Activated naive CD8-positive, alpha-beta T cell treated with anti-CD3 and anti-CD28 coated beads, Interleukin-2, amount 50 U/mL, for 16 hours (primary cell): ENCODE results near the gene AR.
"Not testable (repeated sequence)": the region's sequence is repeated elsewhere in the genome, so short reads cannot be mapped to it uniquely, and the experiment has no call there.

Experiments
- DNase-seq: peaks from one replicate; pipeline ENCODE4 v3.0.0-alpha.2; 2020; ENCODE audit warnings: low read depth, low spot score

AR gene

DNA sequence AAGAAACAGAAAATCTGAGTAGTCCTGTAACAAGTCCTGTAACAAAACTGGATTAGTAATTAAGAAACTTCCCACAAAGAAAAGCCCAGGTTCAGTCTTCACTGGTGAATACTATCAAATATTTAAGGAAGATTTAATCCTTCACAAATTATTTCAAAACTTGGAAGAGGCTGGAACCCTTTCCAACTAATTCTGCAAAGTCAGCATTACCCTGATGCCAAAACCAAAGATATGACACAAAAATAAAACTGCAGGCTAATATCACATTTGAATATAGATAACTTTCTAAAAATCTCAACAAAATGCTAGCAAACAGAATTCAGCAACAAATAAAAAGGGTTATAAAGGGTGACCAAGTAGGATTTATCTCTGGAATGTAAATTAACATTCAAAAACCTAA is 80.5 kb downstream of the AR start:
- no peak for DNase-seq

DNA sequence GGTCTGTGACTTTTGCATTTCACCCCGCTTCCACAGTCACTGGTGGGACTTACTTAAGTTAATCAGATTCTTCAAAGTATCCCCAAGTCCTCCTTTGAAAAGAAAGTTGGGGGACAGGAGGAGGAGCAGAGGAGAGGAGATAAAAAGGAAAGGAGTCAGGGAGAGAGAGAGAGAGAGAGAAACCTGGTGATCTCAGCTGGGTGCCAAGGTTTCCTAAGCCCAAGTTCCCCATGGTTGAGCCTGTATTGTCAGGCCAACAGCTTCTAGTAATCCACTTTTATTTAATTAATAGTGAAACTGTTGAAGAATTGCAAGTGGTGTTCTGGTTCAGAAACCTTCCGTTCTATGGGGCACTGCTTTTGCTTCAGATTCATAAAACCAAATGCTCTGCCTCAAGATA is 91.6 kb downstream of the AR start:
- no peak for DNase-seq

DNA sequence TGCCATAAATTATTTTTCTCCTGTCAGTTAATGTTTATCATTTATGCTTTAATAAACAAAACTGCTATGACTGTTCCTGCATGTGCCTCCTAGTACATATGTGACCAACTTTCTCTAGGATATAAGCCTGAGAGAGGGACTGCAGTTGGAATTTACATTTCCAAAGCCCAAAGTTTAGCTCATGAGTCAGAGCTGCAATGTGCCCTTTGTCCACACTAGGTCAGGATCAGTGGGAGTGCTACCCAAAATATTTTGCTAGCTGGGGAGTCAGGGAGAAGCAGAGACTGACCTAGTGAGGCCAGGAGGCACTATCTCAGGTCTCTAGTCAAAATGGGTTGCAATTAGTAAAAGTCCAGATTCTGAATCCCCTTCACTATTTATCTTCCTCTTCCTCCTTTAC is 92.7 kb downstream of the AR start:
- no peak for DNase-seq

DNA sequence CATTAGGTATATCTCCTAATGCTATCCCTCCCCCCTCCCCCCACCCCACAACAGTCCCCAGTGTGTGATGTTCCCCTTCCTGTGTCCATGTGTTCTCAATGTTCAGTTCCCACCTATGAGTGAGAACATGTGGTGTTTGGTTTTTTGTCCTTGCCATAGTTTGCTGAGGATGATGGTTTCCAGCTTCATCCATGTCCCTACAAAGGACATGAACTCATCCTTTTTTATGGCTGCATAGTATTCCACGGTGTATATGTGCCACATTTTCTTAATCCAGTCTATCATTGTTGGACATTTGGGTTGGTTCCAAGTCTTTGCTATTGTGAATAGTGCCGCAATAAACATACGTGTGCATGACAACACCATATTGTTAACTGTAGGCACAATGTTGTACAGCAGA is 93.5 kb downstream of the AR start:
- not testable (repeated sequence) for DNase-seq

DNA sequence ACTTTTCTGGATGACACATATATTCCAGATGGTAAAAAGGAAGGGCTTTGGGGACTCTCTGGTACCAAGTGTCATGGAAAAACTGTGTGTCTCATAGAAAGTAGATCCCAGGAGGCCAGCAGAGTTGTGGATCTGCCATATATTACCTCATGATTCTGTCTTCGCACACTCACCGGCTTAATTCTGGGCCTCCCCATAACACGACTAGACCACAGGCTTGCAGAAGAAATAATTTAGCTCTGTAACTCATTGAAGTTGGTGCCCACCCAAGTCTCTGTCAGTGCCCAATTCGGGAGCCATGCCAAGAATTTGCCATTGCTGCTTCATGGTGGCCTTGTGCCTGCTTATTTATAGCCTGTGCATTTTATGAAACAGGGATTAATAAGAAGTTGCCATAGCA is 104.5 kb downstream of the AR start:
- no peak for DNase-seq

DNA sequence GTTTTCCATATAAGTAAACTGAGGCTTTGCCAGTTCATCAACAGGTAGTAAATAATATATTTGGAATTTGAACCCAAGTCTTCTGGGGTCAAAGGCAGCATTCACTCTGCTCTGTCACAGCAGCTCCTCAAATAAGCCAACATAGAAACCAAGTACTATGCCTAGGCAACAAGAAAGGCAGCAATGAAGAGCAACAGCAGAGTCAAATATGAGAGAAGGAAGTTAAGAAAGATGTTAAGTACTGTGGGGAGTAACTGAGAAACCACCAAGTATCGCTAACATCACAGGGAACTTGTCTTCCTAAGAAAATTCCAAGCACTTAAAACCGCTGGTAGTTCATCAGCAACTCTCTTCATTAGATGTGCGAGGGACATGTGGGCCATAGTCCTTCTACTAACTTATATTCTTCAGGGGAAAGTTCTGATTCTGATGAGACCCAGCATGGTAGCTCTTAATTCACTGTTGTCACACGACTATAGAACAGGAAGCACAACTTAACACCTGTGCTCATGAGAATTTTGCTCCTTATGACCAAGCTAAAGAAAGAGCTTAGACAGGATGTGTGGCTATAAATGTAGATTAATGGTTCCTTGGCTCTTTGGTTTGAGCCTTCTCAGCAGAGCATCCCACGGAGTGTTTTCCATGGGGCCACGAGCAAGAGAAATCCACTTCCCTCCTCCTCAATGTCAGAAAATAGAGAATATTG is 107.8 kb downstream of the AR start:
- no peak for DNase-seq

DNA sequence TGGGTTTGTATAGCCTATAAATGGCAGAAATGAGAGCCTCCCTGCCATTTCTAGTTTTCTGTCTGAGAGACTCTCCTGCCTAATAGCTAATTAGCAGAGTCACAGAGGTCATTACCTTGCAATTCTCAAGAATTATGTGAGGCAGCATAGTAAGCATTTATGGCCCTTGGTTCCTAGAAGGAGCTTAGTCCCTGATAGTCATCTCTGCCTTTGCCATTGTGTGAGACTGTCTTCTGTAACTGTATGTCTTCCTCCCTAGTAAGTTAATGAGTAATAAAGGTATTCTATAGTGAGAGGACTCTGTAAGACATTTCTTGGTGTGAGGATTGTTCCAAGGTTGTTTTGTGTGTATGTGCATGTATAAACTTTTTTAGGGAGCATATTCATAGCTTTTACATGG is 108.7 kb downstream of the AR start:
- no peak for DNase-seq

DNA sequence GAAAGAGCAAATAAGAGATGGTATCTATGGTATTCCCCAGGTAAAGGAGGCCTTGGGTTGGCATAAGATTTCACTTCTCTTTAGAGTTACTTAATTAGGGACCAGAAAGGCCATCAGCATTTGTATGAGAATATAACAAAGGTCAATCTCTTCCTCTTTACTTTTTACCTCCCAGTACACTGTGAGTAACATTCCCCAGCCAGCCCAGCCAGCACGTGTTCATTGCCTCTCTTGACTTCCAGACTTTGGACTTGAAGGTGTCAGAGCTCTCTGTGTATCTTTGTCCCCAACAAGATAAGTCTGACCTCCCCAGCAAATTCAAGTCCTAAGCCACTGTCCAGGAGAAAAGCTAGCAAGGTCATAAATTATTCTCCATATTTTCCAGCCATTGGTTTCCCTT is 110.5 kb downstream of the AR start:
- no peak for DNase-seq

DNA sequence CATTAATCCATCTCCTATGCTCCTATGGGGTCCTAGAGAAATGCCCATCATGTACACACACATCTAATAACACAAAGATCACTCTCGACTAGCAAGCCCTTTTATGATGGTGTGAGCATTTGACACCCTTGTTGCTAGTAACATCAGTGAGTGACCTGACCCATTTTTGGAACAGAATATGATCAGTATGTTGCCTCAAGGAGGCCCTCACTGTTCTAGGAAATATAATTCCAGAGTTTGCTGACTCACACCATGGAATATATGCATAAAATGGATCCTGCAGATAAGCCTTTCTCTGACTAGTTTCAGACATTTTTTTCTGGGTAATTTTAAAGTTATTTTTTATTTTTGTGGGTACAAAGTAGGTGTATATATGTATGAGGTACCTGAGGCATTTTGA is 121.8 kb downstream of the AR start:
- no peak for DNase-seq

DNA sequence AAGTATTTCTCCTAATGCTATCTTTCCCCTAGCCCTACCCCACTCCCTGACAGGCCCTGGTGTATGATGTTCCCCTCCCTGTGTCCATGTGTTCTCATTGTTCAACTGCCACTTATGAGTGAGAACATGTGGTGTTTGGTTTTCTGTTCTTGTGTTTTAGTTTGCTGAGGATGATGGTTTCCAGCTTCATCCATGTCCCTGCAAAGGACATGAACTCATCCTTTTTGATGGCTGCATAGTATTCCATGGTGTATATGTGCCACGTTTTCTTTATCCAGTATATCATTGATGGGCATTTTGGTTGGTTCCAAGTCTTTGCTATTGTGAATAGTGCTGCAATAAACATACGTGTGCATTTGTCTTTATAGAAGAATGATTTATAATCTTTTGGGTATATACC is 126.9 kb downstream of the AR start:
- DNase-seq, result not testable (repeated sequence)

DNA sequence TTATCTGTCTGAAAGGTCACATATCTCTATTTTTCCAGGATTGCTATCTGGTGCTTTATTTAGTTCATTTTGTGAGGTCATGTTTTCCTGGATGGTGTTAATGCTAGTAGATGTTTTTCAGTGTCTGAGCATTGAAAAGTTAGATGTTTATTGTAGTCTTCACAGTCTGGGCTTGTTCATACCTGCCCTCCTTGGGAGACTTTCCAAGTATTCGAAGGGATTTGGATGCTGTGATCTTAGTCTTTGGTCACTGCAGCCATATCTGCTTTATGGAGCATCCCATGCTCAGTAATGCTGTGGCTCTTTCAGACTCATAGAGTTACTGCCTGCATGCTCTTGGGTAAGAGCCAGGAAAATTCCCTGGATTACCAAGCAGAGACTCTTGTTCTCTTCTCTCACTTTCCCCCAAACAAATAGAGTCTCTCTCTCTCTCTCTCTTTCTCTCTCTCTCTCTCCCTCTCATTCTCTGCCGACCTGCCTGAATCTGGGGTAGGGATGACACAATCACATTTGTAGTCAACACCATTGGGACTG is 130.0 kb downstream of the AR start:
- no peak for DNase-seq

DNA sequence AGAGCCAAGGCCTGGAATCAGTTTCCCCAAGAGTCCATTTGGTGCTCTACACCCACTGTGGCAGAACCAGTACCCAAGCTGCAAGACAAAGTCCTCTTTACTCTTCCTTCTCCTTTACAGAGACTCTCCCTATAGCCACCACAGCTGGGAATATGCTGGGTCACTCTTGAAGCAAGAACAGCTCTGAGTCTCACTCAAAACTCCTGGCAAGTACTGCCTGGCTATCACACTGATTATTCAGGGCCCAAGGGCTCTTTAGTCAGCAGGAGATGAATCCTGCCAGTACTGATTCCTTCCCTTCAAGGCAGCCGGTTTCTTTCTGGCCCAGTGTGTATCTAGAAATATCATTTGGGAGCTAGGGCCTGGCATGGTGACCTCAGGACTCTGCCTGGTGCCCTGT is 130.9 kb downstream of the AR start:
- DNase-seq, result no peak

DNA sequence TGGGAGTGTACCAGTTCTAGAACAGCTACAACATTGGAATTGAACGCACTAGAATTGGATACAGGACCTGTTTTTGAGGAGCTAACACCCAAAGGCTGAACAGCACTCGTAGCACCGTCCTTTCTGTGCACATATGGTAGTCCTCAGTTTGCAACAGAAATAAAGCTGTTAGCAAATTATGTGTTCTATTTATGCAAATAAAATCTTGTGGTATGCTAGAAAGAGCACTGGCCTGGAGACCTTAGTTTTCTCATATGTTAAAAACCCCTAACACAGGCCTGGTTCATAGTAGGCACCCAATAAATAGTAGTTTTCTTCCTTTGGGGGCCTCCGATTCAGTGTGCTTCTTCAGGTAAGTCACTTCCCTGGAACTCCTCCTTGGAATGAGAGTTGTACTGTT is 140.3 kb downstream of the AR start:
- no peak for DNase-seq

DNA sequence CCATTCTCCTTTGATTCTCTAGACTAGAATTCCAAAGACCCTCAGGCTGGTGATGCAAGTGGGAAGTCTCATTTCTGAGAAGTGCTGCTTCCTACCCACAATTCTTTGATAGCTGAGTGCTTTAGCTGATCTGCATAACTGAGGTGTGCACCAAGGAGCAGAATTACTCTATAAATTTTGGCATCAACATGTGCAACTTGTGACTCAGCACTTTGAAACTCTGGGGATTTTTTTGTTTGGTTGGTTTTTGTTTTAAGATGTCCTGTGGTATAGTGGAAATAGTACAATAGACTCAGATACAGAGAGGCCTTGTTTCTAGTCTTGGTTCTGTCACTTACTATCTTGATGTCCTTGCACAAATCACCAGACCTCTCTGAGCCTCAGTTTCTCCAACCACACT is 148.4 kb downstream of the AR start:
- DNase-seq, result no peak

DNA sequence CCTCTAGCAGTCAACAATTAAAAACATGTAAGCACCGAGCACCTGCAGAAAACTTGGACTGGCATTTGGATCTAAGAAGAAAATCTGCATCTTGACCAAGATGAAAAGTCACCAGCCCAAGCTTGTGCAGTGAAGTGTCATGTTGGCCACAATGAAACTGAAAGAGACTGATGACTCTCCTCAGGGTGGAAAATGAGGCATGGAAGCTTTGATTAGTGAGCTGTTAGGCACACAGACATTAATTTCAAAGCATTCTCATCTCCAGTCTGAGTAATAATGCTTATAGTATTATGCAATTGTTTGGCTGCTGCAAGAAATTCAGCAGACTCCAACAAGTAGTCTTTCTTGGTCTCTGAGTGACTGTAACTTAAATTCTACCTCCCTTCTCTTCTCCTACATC is 150.1 kb downstream of the AR start:
- DNase-seq, result no peak

DNA sequence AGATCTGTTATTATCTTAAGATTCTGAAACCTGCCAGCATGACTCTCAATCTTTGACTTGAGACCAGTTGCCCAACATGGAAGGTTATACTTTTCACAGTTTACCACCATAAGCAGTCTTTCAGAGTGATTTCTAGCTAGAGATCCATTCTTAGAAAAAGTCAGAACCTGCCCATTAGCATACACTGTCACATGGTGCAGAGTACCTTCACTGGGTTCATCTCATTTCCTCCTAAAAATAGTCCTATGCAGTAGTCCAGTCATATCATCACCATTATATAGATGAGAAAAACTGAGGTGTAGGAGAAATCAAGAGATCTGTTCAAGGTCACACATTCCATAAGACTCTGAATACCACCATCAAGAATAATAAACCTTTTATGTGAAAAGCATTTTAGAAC is 153.6 kb downstream of the AR start:
- DNase-seq, result no peak

DNA sequence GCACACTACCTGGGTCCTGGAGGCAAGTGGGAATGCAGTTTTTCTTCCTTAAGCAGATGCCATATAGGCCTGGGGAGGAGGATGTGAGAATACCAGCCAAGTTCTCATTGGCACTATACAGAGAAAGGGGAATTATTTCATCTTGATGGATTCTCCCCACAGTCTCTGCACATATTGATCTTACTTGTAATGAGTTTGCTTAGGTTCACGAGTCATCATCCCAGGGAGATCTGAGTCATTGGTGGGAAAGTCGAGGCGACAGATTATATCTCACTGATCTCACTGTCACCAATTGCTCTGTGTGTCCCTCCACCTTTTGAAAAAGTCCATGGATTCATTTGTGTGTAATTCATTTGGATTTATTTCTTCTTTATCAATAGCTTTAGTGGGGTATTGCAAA is 156.8 kb downstream of the AR start:
- no peak for DNase-seq

DNA sequence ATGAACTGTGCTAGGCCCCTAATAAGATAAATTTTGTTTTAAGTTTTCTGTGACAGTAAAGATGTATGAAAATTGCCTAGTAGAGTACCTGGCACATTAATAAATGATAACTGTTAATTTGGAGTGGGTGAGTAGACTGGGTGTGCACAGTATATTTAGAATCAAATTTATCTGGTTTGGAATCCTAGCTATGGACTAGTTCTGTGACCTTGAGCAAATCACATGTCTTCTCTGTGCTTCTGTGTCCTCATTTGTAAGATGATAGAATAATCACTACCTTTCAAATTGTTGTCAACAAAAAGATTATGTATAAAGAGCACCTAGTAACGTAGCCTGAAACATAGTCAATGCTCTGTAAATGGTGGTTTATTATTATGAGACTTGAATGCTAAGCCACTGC is 170.2 kb downstream of the AR start:
- no peak for DNase-seq

DNA sequence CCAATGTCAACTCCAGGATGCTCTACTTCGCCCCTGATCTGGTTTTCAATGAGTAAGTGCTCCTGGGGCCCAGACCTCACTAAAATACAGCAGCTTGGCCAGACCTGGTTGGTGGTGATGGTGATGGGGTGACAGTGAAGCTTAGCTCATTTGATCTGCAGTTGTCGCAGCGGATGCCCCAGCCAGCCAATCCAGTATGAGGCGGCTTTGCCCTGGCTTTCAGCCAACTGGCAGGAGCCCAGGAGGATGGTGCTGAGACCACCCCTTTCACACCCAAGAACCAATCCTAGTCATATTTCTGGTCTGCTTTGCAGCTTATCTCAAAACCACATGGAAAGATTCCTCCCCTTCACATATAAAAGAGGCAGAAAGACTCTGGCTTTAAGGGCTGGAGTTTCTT is 173.8 kb downstream of the AR start:
- no peak for DNase-seq

DNA sequence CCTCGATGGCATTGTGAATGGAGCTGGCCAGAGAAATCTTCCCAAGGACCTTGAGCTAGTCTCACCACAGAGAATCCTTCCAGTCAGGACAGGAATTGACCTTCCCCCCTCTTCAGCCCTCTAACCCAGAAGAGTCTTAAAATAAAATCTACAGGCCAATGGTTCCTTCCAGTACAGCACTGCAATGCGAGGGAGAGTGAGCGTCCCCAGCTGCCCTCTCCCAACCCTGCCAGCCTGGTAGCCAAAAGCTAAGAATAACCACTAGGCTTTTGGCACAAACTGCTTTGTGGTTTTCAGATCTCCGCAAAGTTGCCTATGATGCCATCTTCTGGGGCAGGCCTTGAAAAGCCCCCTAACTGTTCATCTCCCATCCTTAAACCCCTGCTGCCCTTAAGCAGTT is 175.1 kb downstream of the AR start:
- no peak for DNase-seq

DNA sequence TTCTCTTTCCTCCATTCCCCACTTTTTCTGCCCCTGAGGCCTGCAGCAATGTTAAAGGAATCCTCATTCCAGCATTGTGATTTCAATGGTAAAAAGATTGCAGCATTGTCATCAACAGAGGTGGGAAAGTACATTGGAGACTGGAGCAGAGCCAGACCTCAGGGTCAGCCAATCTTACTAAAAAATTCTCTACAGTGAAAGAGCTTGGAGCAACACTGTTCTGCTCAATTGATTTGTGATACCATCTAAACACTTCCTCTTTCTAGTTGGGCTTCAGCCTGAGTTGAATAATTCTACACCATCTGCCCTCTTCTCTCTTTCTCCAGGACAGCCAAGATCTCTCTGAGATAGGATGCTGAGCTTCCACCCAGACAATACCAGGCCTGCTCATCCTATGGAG is 176.5 kb downstream of the AR start:
- DNase-seq, result no peak

DNA sequence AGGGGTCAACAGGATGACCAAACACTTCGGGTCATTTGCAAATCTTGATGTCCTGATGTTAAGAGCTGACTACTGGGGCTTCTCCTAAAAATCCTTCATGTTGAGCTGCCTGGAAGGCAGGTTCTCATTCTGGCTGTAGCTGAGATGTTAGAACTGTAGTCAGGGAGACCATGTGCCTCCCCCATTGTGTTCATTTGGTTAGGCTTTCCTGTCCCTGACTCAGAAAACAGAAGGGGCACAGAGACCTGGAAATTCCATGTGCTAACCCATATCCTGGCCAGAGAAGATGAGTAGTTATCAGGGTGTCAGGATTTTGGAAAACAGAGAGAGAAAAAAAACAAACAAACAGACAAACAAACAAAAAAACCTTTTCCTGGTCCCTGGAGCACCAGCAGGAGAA is 177.5 kb downstream of the AR start:
- no peak for DNase-seq

DNA sequence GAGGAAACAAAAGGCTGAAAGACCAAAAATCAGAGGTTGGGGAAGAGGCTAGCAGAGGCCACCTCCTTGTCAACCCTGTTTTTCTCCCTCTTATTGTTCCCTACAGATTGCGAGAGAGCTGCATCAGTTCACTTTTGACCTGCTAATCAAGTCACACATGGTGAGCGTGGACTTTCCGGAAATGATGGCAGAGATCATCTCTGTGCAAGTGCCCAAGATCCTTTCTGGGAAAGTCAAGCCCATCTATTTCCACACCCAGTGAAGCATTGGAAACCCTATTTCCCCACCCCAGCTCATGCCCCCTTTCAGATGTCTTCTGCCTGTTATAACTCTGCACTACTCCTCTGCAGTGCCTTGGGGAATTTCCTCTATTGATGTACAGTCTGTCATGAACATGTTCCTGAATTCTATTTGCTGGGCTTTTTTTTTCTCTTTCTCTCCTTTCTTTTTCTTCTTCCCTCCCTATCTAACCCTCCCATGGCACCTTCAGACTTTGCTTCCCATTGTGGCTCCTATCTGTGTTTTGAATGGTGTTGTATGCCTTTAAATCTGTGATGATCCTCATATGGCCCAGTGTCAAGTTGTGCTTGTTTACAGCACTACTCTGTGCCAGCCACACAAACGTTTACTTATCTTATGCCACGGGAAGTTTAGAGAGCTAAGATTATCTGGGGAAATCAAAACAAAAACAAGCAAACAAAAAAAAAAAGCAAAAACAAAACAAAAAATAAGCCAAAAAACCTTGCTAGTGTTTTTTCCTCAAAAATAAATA is 179.9 kb downstream of the AR start:
- DNase-seq, result no peak
